ENCODE data around the gene CYP4A22. TPM values are rescaled to one million over a fixed set of nuclear protein-coding genes. Genes with fewer than 3 reads are reported as not detected.
"Not testable (repeated sequence)": the region's sequence is repeated elsewhere in the genome, so short reads cannot be mapped to it uniquely, and the experiment has no call there.

Gene CYP4A22
- total and polyA plus RNA-seq, 9 of the 15 experiments (the other 6 are each of a cell fraction or from before 2014, with no cell fraction given), result 0.07 TPM; not detected in 8

DNA sequence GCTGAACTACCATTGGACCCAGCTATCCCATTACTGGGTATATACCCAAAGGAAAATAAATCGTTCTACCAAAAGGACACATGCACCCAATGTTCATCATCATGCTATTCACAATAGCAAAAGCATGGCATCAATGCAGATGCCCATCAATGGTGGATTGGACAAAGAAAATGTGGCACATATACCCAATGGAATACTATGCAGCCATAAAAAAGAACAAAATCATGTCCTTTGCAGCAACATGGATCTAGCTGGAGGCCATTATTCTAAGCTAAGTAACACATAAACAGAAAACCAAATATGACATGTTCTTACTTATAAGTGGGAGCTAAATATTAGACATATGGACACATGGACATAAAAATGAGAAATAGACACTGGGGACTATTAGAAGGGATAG, 16.2 kb upstream of the CYP4A22 start:
- in situ Hi-C loops (cut with MboI); H3K36me3 ChIP-seq (ENCODE audit: control insufficient read depth, insufficient read depth, low read length); H3K4me3 ChIP-seq; H3K9me3 ChIP-seq (replicated peaks; ENCODE audit: control insufficient read depth, insufficient read depth, low read depth, low read length); DNase-seq (ENCODE audit: extremely low read depth in 1 of 4, low spot score in 3 of 4); H3K4me1 ChIP-seq (replicated peaks in 1 of 2; ENCODE audit: control insufficient read depth in 2 of 2, insufficient read depth in 2 of 2, low read length in 2 of 2); FAIRE-seq; ATAC-seq; intact Hi-C loops (cut with micrococcal nuclease); H3K4me2 ChIP-seq (ENCODE audit: insufficient read depth, low read length); BruUV-seq (replicated peaks); H3K27ac ChIP-seq (ENCODE audit: extremely low read depth, low read depth, low read length); CTCF ChIA-PET (ENCODE audit: low intra/inter-chr PET ratio); H3K79me2 ChIP-seq (ENCODE audit: control insufficient read depth, insufficient read depth, low read length); H3K9me1 ChIP-seq (ENCODE audit: control insufficient read depth, insufficient read depth, low read length); POLR2A ChIA-PET; H3K9ac ChIP-seq (ENCODE audit: insufficient read depth in 1 of 2, low read depth in 2 of 2, low read length in 2 of 2); H2AFZ ChIP-seq (ENCODE audit: low read depth, low read length); H4K20me1 ChIP-seq (replicated peaks; ENCODE audit: control insufficient read depth, insufficient read depth, low read length); H3K27me3 ChIP-seq (ENCODE audit: control insufficient read depth in 2 of 2, insufficient read depth in 2 of 2, low read length in 2 of 2): not testable (repeated sequence)
- TF ChIP-seq ZNF146 (CRISPR knock-in tag; IDR thresholded peaks at IDR 0.05; ENCODE audit: unreplicated experiment), result peak; percentile 75
- TF ChIP-seq RBM25 (IDR thresholded peaks at IDR 0.05; ENCODE audit: low read depth, low read length, severe bottlenecking), result peak; percentile 26
- 0% methylated on average over 1 of the region's 1 CpG for WGBS (ENCODE audit: insufficient coverage, low coverage, missing lambda C conversion rate)

DNA sequence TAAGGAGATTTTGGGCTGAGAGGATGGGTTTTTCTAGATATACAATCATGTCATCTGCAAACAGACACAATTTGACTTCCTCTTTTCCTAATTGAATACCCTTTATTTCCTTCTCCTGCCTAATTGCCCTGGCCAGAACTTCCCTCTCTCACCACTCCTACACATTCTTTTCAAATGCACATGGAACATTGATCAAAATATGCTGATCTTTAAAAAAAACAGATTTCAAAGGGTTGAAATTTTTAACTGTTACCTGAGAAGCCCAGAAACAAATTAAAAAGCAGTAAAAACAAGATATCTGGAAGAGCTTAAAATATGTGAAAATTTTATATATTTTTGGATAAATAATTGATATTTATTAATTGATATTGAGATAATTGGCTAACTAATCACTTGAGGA, 12.4 kb upstream of the CYP4A22 start:
- TF ChIP-seq C11orf30 (IDR thresholded peaks at IDR 0.05; ENCODE audit: low read depth) (peak; percentile 60; the same call in 1 of the 2 replicates), SPI1 (IDR thresholded peaks at IDR 0.05; ENCODE audit: borderline replicate concordance, low read depth, low read length) (0 out of 2 replicates have a peak, but pooled peaks have one; percentile 18), ZNF316 (IDR thresholded peaks at IDR 0.05) (peak; percentile 75)
- H3K4me3 ChIP-seq; ATAC-seq; in situ Hi-C loops (cut with MboI); H3K9ac ChIP-seq (ENCODE audit: insufficient read depth in 1 of 2, low read depth in 2 of 2, low read length in 2 of 2); BruUV-seq (replicated peaks); H3K4me2 ChIP-seq (ENCODE audit: insufficient read depth, low read length); H3K9me1 ChIP-seq (ENCODE audit: control insufficient read depth, insufficient read depth, low read length); DNase-seq (ENCODE audit: extremely low read depth in 1 of 4, low spot score in 3 of 4); H4K20me1 ChIP-seq (replicated peaks; ENCODE audit: control insufficient read depth, insufficient read depth, low read length); H2AFZ ChIP-seq (ENCODE audit: low read depth, low read length); H3K79me2 ChIP-seq (ENCODE audit: control insufficient read depth, insufficient read depth, low read length); FAIRE-seq; H3K27ac ChIP-seq (ENCODE audit: extremely low read depth, low read depth, low read length); H3K27me3 ChIP-seq (ENCODE audit: control insufficient read depth in 2 of 2, insufficient read depth in 2 of 2, low read length in 2 of 2); H3K9me3 ChIP-seq (replicated peaks; ENCODE audit: control insufficient read depth, insufficient read depth, low read depth, low read length); intact Hi-C loops (cut with micrococcal nuclease); H3K4me1 ChIP-seq (replicated peaks in 1 of 2; ENCODE audit: control insufficient read depth in 2 of 2, insufficient read depth in 2 of 2, low read length in 2 of 2); POLR2A ChIA-PET; H3K36me3 ChIP-seq (ENCODE audit: control insufficient read depth, insufficient read depth, low read length); CTCF ChIA-PET (ENCODE audit: low intra/inter-chr PET ratio): not testable (repeated sequence)

Measured in K562 (cell line).